Ishikawa (cell line): ENCODE results near the gene SLC8A1.

Source experiments
- CEBPB ChIP-seq: IDR thresholded peaks from 2 replicates; pipeline ENCODE4 v1.6.1; 2012
- CREB1 ChIP-seq: IDR thresholded peaks from 2 replicates; pipeline ENCODE4 v1.6.1; 2012; ENCODE audit warnings: low read depth
- EGR1 ChIP-seq: IDR thresholded peaks from 2 replicates; pipeline ENCODE4 v1.6.1; 2012
- EP300 ChIP-seq: IDR thresholded peaks from 2 replicates; pipeline ENCODE4 v1.6.1; 2012; ENCODE audit warnings: borderline replicate concordance
- FOXM1 ChIP-seq: IDR thresholded peaks from 2 replicates; pipeline ENCODE4 v1.6.1; 2012; ENCODE audit warnings: low read depth, borderline replicate concordance
- NFIC ChIP-seq: IDR thresholded peaks from 2 replicates; pipeline ENCODE4 v1.6.1; 2012
- RAD21 ChIP-seq: IDR thresholded peaks from 2 replicates; pipeline ENCODE4 v1.6.1; 2012; ENCODE audit warnings: low read depth
- TAF1 ChIP-seq: IDR thresholded peaks from 2 replicates; pipeline ENCODE4 v1.6.1; 2012; ENCODE audit warnings: low read depth, mild to moderate bottlenecking
- TCF12 ChIP-seq: IDR thresholded peaks from 2 replicates; pipeline ENCODE4 v1.6.1; 2012; ENCODE audit warnings: low read depth
- TEAD4 ChIP-seq: IDR thresholded peaks from 2 replicates; pipeline ENCODE4 v1.6.1; 2012
- YY1 ChIP-seq: IDR thresholded peaks from 2 replicates; pipeline ENCODE4 v1.6.1; 2012; ENCODE audit warnings: low read depth
- ZBTB7A ChIP-seq: IDR thresholded peaks from 2 replicates; pipeline ENCODE4 v1.6.1; 2012; ENCODE audit warnings: low read depth
- TF ChIP-seq, protein P1 (sequence below): IDR thresholded peaks from 2 replicates; pipeline ENCODE4 v1.6.1; 2012
- TF ChIP-seq, protein P2 (sequence below): IDR thresholded peaks from 2 replicates; pipeline ENCODE4 v1.6.1; 2012
- TF ChIP-seq, protein P3 (sequence below): IDR thresholded peaks from 2 replicates; pipeline ENCODE4 v1.6.1; 2012; ENCODE audit warnings: low read depth, mild to moderate bottlenecking

Gene SLC8A1

DNA sequence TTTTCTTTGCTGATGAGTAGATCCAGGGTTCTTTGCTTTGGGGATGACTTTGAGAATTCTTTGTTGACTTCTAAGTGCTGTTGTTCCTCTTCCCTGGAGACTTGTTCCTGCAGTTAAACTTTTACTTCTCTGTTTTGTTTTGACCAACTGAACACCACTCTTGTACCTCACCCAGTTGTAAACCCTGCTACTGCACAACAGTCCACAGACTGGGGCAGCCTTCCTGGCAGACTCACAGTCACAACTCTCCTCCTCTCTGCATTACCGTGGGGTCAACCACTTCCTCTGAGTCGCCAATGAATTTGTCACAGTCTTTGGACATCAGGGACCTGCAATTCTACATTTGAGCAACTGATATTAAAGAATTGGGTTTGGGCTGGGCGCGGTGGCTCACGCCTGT is 3.8 kb upstream of the SLC8A1 start:
- TF ChIP-seq CEBPB (no peak), TCF12 (no peak), RAD21 (no peak), EP300 (no peak), TEAD4 (no peak), TAF1 (no peak), ZBTB7A (no peak), NFIC (no peak), CREB1 (no peak), YY1 (no peak)
- TF ChIP-seq, protein P1, sequence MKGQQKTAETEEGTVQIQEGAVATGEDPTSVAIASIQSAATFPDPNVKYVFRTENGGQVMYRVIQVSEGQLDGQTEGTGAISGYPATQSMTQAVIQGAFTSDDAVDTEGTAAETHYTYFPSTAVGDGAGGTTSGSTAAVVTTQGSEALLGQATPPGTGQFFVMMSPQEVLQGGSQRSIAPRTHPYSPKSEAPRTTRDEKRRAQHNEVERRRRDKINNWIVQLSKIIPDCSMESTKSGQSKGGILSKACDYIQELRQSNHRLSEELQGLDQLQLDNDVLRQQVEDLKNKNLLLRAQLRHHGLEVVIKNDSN, result no peak
- TF ChIP-seq, protein P2, sequence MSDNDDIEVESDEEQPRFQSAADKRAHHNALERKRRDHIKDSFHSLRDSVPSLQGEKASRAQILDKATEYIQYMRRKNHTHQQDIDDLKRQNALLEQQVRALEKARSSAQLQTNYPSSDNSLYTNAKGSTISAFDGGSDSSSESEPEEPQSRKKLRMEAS, result no peak
- TF ChIP-seq, protein P3, sequence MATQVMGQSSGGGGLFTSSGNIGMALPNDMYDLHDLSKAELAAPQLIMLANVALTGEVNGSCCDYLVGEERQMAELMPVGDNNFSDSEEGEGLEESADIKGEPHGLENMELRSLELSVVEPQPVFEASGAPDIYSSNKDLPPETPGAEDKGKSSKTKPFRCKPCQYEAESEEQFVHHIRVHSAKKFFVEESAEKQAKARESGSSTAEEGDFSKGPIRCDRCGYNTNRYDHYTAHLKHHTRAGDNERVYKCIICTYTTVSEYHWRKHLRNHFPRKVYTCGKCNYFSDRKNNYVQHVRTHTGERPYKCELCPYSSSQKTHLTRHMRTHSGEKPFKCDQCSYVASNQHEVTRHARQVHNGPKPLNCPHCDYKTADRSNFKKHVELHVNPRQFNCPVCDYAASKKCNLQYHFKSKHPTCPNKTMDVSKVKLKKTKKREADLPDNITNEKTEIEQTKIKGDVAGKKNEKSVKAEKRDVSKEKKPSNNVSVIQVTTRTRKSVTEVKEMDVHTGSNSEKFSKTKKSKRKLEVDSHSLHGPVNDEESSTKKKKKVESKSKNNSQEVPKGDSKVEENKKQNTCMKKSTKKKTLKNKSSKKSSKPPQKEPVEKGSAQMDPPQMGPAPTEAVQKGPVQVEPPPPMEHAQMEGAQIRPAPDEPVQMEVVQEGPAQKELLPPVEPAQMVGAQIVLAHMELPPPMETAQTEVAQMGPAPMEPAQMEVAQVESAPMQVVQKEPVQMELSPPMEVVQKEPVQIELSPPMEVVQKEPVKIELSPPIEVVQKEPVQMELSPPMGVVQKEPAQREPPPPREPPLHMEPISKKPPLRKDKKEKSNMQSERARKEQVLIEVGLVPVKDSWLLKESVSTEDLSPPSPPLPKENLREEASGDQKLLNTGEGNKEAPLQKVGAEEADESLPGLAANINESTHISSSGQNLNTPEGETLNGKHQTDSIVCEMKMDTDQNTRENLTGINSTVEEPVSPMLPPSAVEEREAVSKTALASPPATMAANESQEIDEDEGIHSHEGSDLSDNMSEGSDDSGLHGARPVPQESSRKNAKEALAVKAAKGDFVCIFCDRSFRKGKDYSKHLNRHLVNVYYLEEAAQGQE, result no peak

DNA sequence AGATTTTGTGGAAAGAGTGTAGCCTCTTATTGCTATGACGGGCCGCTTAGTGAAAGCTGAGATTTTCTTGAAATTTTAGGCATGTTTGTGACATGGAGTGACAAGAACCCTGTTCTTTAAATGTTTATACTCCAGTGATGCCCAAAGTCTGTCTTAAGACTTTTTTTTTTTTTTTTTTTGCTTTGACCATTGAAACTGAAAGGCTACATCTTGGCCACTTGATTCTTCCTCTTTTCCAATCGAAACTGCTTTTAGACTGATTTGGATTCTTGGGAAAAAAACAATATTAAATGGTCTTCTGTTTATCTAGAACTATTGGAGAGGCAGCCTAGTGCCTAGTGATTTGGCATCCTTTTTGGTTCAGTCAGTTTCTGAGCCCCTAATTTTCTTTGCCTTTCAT is 2.4 kb upstream of the SLC8A1 start:
- TF ChIP-seq, protein P3, result no peak

DNA sequence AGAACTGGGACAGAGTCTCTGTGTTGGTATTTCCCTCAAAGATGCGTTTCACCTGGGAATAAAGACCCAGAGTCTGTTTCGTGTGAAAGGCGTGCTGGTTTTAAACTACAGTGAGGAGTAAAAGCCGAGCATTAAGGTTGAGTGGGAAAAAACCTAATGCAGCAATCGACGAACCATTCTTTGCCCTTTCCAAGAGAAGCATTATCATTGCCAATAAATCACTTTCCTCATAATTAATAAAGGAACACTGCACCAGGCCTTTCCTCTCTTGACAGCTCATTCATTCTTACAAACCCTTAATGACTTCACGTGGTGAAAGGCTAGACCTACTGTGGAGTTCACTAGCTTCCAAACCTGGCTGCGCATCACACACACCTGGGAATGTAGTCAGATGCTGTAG is 896 bp upstream of the SLC8A1 start:
- TF ChIP-seq CREB1 (no peak), EP300 (no peak), FOXM1 (no peak), TEAD4 (no peak), RAD21 (no peak), TAF1 (no peak), EGR1 (no peak), TCF12 (no peak), YY1 (no peak), NFIC (no peak), CEBPB (no peak), ZBTB7A (no peak)
- TF ChIP-seq, protein P2, result no peak
- TF ChIP-seq, protein P1, result no peak
- TF ChIP-seq, protein P3, result no peak

DNA sequence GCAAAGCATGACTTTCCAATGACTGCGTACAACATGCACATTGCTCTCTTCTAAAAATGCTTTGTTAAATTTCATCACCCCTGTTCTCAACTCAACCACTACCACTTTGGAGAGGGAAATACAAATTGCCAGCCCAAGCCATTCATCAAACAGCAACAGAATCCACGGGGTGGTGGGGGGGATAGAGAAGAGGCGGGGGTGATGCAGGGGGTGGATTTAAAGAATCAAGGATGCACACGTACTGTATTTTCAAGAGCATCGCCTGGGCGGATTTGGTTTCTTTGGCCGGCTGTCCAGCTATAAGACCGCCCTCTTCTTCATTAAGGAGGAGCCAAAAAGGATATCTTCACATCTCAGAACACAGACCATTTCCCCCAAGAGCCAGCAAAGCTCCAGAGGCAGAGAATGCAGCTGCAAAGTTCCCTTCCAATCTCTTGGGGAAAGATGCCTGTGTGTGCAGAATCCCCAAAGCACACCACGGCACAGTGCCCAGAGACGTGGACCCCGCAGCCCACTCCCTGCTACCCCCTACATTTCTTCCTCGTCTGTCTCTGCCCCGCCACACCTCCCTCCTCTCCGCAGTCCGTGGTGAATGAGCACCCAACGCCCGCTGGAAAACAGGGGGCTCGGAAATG is 977 bp downstream of the SLC8A1 start:
- TF ChIP-seq NFIC (no peak), CEBPB (no peak), FOXM1 (no peak), CREB1 (no peak), TCF12 (no peak), TEAD4 (no peak), EP300 (no peak), EGR1 (no peak), RAD21 (no peak), TAF1 (no peak), YY1 (no peak), ZBTB7A (no peak)
- TF ChIP-seq, protein P1, result no peak
- TF ChIP-seq, protein P2, result no peak
- TF ChIP-seq, protein P3, result no peak
